Fibroblast of lung (primary cell): ENCODE data around the gene ZNF214. TPM values are rescaled to one million over a fixed set of nuclear protein-coding genes. Genes with fewer than 3 reads are reported as not detected.

Experiments
- DNase-seq, 2 donors: peaks; one replicate each; pipeline versions ENCODE4 v3.0.0 to v3.0.0-alpha.2; 2010; ENCODE audit warnings: low read depth in 2 of 2
- H2AFZ ChIP-seq: 2 replicates; pipeline ENCODE4 v1.5.1; 2012; ENCODE audit warnings: low read length, control low read depth, inconsistent platforms
- H3K27ac ChIP-seq: 2 replicates; pipeline ENCODE4 v1.5.1; 2011; ENCODE audit warnings: low read length, control low read depth; ENCODE audit not compliant: insufficient read depth
- H3K27me3 ChIP-seq: 2 replicates; pipeline ENCODE4 v1.5.1; 2011; ENCODE audit warnings: mild to moderate bottlenecking, low read length; ENCODE audit not compliant: control insufficient read depth, insufficient read depth
- H3K36me3 ChIP-seq: 2 replicates; pipeline ENCODE4 v1.5.1; 2011; ENCODE audit warnings: low read length; ENCODE audit not compliant: control insufficient read depth, insufficient read depth
- H3K4me1 ChIP-seq: 2 replicates; pipeline ENCODE4 v1.5.1; 2011; ENCODE audit warnings: low read length; ENCODE audit not compliant: control insufficient read depth, insufficient read depth; ENCODE audit errors: extremely low read depth
- H3K4me2 ChIP-seq: 2 replicates; pipeline ENCODE4 v1.5.1; 2011; ENCODE audit warnings: low read length, control low read depth; ENCODE audit not compliant: insufficient read depth; ENCODE audit errors: extremely low read depth
- H3K4me3 ChIP-seq, 4 experiments: fragments of 200-600 bp in 1 of 4; sonication (generic) in 1 of 4; replicated peaks in 1 of 4; 2 replicates each; pipeline ENCODE4 v1.5.1; 2011 to 2016; ENCODE audit warnings: low read length in 4 of 4, low read depth in 3 of 4, mild to moderate bottlenecking in 3 of 4, control low read depth in 2 of 4, inconsistent platforms in 1 of 4, mixed read lengths in 1 of 4; ENCODE audit not compliant: insufficient read depth in 1 of 4; ENCODE audit errors: control extremely low read depth in 1 of 4
- H3K79me2 ChIP-seq: 2 replicates; pipeline ENCODE4 v1.5.1; 2012; ENCODE audit warnings: mild to moderate bottlenecking, low read length, inconsistent platforms; ENCODE audit not compliant: control insufficient read depth, insufficient read depth
- H3K9ac ChIP-seq: 2 replicates; pipeline ENCODE4 v1.5.1; 2011; ENCODE audit warnings: mild to moderate bottlenecking, low read length, control low read depth; ENCODE audit not compliant: insufficient read depth
- H3K9me3 ChIP-seq: 2 replicates; pipeline ENCODE4 v1.5.1; 2012; ENCODE audit warnings: low read depth, low read length; ENCODE audit not compliant: control insufficient read depth, insufficient read depth
- H4K20me1 ChIP-seq: 2 replicates; pipeline ENCODE4 v1.5.1; 2011; ENCODE audit warnings: low read length; ENCODE audit not compliant: control insufficient read depth, insufficient read depth; ENCODE audit errors: extremely low read depth
- CTCF ChIP-seq, 2 donors: IDR thresholded peaks in 1 of 2; conservative IDR thresholded peaks in 1 of 2; 1 replicate in 1 of 2; 2 replicates in 1 of 2; pipeline ENCODE4 v1.5.1; 2011 to 2012; ENCODE audit warnings: low read length in 2 of 2, control low read depth in 1 of 2, inconsistent platforms in 1 of 2, low read depth in 1 of 2, mild to moderate bottlenecking in 1 of 2
- EZH2 ChIP-seq: IDR thresholded peaks from 2 replicates; pipeline ENCODE4 v1.5.1; 2012; ENCODE audit warnings: low read length, control low read depth, mild to moderate bottlenecking; ENCODE audit errors: missing control alignments
- polyA plus RNA-seq, 2 donors: library from polyadenylated mRNA; depleted of rRNA in 1 of 2; stranded (reverse) in 1 of 2; unstranded in 1 of 2; fragments of >200 nt; gene quantifications; 2 replicates each; pipeline ENCODE4 v1.2.1, GENCODE V29; 2011 to 2012; ENCODE audit warnings: missing spikeins in 1 of 2
- total RNA-seq: library from RNA; depleted of rRNA; stranded (reverse); fragments of >200 nt; gene quantifications from 2 replicates; pipeline ENCODE4 v1.2.1, GENCODE V29; 2014

Gene ZNF214
- total and polyA plus RNA-seq, 2 donors (not counting 1 experiment from before 2014, with no cell fraction given): 1.8 to 9.9 TPM

GRCh38 chr11:7046474-7047175, 26.5 kb upstream of the ZNF214 start:
- Histone ChIP-seq H3K9ac (no peak overlapping the region), H3K9me3 (no peaks in the 10 kb centered on the region), H3K4me2 (peak overlapping the region; percentile 36), H4K20me1 (no peaks in the 10 kb centered on the region), H3K79me2 (no peaks in the 10 kb centered on the region), H3K4me1 (no peaks in the 10 kb centered on the region), H3K27ac (no peak overlapping the region), H3K27me3 (no peaks in the 10 kb centered on the region), H3K4me3 (no peak overlapping the region), H3K36me3 (no peaks in the 10 kb centered on the region), H2AFZ (no peak overlapping the region)
- no peak for TF ChIP-seq CTCF (conservative IDR thresholded peaks at IDR 0.05 in 1 of 2, IDR thresholded peaks at IDR 0.05 in 1 of 2; ENCODE audit: low read depth in 1 of 2, low read length in 2 of 2)
- TF ChIP-seq EZH2: no peak
- DNase-seq: peak; percentile 71 to 79

- H4K20me1 ChIP-seq: no peaks in the 10 kb centered on the region
- no peaks in the 10 kb centered on the region for H3K36me3 ChIP-seq
- H3K4me3 ChIP-seq: no peak overlapping the region
- H3K4me1 ChIP-seq: no peaks in the 10 kb centered on the region
- no peaks in the 10 kb centered on the region for H3K27me3 ChIP-seq
- no peak overlapping the region for H2AFZ ChIP-seq
- TF ChIP-seq EZH2 (no peak), CTCF (conservative IDR thresholded peaks at IDR 0.05 in 1 of 2, IDR thresholded peaks at IDR 0.05 in 1 of 2; ENCODE audit: low read depth in 1 of 2, low read length in 2 of 2) (no peak)
- no peak overlapping the region for H3K27ac ChIP-seq
- H3K4me2 ChIP-seq: no peak overlapping the region
- H3K9me3 ChIP-seq: no peaks in the 10 kb centered on the region
- H3K9ac ChIP-seq: no peak overlapping the region
- no peak for DNase-seq
- no peaks in the 10 kb centered on the region for H3K79me2 ChIP-seq
Measured at GRCh38 chr11:7034019-7034418, 13.9 kb upstream of the ZNF214 start.

GRCh38 chr11:7032692-7033091, 12.5 kb upstream of the ZNF214 start:
- Histone ChIP-seq H4K20me1 (no peaks in the 10 kb centered on the region), H3K4me3 (no peak overlapping the region), H3K27me3 (no peaks in the 10 kb centered on the region), H3K9me3 (no peaks in the 10 kb centered on the region), H3K36me3 (no peaks in the 10 kb centered on the region), H2AFZ (no peak overlapping the region), H3K4me1 (no peaks in the 10 kb centered on the region), H3K27ac (no peak overlapping the region), H3K9ac (no peak overlapping the region), H3K79me2 (no peaks in the 10 kb centered on the region), H3K4me2 (no peak overlapping the region)
- DNase-seq: no peak
- no peak for TF ChIP-seq EZH2
- TF ChIP-seq CTCF (conservative IDR thresholded peaks at IDR 0.05 in 1 of 2, IDR thresholded peaks at IDR 0.05 in 1 of 2; ENCODE audit: low read depth in 1 of 2, low read length in 2 of 2): no peak
